PFSK-1 (cell line): ENCODE results near the gene SLC25A14.

Experiments used
- FOXP2 ChIP-seq: optimal IDR thresholded peaks from 2 replicates; pipeline ENCODE3; 2011; ENCODE audit warnings: borderline replicate concordance, control low read depth, inconsistent platforms; ENCODE audit not compliant: insufficient read depth; ENCODE audit errors: extremely low read length, extremely low read depth
- POLR2AphosphoS5 ChIP-seq: IDR thresholded peaks from 2 replicates; pipeline ENCODE4 v1.6.1; 2012; ENCODE audit warnings: low read depth, mild to moderate bottlenecking, control low read depth, low read length, moderate library complexity
- SIN3A ChIP-seq: IDR thresholded peaks from 2 replicates; pipeline ENCODE4 v1.6.1; 2012; ENCODE audit warnings: mild to moderate bottlenecking, low read length, moderate library complexity, borderline replicate concordance; ENCODE audit not compliant: insufficient read depth
- TAF1 ChIP-seq: IDR thresholded peaks from 2 replicates; pipeline ENCODE4 v1.6.1; 2012; ENCODE audit warnings: low read length, control low read depth, borderline replicate concordance; ENCODE audit not compliant: insufficient read depth
- TF ChIP-seq, protein P1 (sequence below), 2 experiments: IDR thresholded peaks; 2 replicates each; pipeline versions ENCODE4 v1.6.1 to v1.8.0; 2011 to 2012; ENCODE audit warnings: low read depth in 2 of 2, low read length in 2 of 2, control low read depth in 1 of 2, inconsistent platforms in 1 of 2, mild to moderate bottlenecking in 1 of 2, moderate library complexity in 1 of 2; ENCODE audit not compliant: insufficient read depth in 1 of 2

DNA sequence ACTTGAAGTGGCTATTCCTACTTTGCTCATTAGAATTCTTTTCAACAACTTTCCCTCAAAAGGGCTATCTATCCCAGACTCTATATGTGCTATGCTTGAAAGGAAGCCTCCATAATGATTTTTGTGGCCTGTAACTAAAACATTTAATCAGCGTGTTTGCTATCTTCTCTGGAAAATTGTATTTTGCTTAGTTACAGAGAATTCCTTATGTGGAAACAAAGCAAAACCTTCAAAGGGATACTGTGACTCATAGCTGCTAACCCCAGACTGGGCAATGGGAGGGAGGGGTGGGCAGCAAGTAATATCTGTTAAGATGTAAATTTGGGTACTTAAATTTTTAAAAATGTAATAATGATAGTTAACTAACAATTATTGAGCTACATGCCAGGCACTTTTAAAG lies 3.7 kb downstream of the SLC25A14 start:
- TF ChIP-seq POLR2AphosphoS5 (no peak), TAF1 (no peak), SIN3A (no peak), FOXP2 (no peak)
- TF ChIP-seq, protein P1, sequence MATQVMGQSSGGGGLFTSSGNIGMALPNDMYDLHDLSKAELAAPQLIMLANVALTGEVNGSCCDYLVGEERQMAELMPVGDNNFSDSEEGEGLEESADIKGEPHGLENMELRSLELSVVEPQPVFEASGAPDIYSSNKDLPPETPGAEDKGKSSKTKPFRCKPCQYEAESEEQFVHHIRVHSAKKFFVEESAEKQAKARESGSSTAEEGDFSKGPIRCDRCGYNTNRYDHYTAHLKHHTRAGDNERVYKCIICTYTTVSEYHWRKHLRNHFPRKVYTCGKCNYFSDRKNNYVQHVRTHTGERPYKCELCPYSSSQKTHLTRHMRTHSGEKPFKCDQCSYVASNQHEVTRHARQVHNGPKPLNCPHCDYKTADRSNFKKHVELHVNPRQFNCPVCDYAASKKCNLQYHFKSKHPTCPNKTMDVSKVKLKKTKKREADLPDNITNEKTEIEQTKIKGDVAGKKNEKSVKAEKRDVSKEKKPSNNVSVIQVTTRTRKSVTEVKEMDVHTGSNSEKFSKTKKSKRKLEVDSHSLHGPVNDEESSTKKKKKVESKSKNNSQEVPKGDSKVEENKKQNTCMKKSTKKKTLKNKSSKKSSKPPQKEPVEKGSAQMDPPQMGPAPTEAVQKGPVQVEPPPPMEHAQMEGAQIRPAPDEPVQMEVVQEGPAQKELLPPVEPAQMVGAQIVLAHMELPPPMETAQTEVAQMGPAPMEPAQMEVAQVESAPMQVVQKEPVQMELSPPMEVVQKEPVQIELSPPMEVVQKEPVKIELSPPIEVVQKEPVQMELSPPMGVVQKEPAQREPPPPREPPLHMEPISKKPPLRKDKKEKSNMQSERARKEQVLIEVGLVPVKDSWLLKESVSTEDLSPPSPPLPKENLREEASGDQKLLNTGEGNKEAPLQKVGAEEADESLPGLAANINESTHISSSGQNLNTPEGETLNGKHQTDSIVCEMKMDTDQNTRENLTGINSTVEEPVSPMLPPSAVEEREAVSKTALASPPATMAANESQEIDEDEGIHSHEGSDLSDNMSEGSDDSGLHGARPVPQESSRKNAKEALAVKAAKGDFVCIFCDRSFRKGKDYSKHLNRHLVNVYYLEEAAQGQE (IDR thresholded peaks at IDR 0.05; ENCODE audit: insufficient read depth in 1 of 2, low read depth in 2 of 2, low read length in 2 of 2) = no peak
